ENCODE data around the gene GGACT. TPM values are rescaled to one million over a fixed set of nuclear protein-coding genes. Genes with fewer than 3 reads are reported as not detected.

Gene GGACT
- total RNA-seq, 4 donors from 2014 or later = 8.8 to 37.4 (median 9.7) TPM

GRCh38 chr13:100561599-100562204 lies 26.9 kb downstream of the GGACT start:
- Histone ChIP-seq H3K36me3 (no peaks in the 10 kb centered on the region), H3K9me3 (no peaks in the 10 kb centered on the region), H3K27ac (no peak overlapping the region), H3K4me3 (no peak overlapping the region), H3K27me3 (no peaks in the 10 kb centered on the region), H3K4me1 (no peaks in the 10 kb centered on the region)
- no peak for TF ChIP-seq POLR2A (IDR thresholded peaks at IDR 0.05)
- no peak for TF ChIP-seq CTCF (IDR thresholded peaks at IDR 0.05)
- no peak for DNase-seq

GRCh38 chr13:100561158-100561499 lies 27.5 kb downstream of the GGACT start:
- TF ChIP-seq POLR2A (IDR thresholded peaks at IDR 0.05) = no peak
- no peak for TF ChIP-seq CTCF (IDR thresholded peaks at IDR 0.05)
- H3K9me3 ChIP-seq = no peaks in the 10 kb centered on the region
- H3K4me3 ChIP-seq = no peak overlapping the region
- no peaks in the 10 kb centered on the region for H3K36me3 ChIP-seq
- H3K27me3 ChIP-seq = no peaks in the 10 kb centered on the region
- DNase-seq = no peak
- no peak overlapping the region for H3K27ac ChIP-seq
- H3K4me1 ChIP-seq = no peaks in the 10 kb centered on the region

GRCh38 chr13:100560498-100561157 lies 28.0 kb downstream of the GGACT start:
- DNase-seq = no peak
- Histone ChIP-seq H3K36me3 (no peaks in the 10 kb centered on the region), H3K27ac (no peak overlapping the region), H3K4me1 (no peaks in the 10 kb centered on the region), H3K9me3 (no peaks in the 10 kb centered on the region), H3K4me3 (no peak overlapping the region), H3K27me3 (no peaks in the 10 kb centered on the region)
- no peak for TF ChIP-seq CTCF (IDR thresholded peaks at IDR 0.05)

- no peak for DNase-seq
- no peak overlapping the region for H3K4me3 ChIP-seq
- H3K36me3 ChIP-seq = no peaks in the 10 kb centered on the region
- H3K27ac ChIP-seq = no peak overlapping the region
- TF ChIP-seq POLR2A (IDR thresholded peaks at IDR 0.05) = no peak
- TF ChIP-seq CTCF (IDR thresholded peaks at IDR 0.05) = no peak
- H3K27me3 ChIP-seq = no peaks in the 10 kb centered on the region
- H3K9me3 ChIP-seq = no peaks in the 10 kb centered on the region
- H3K4me1 ChIP-seq = no peaks in the 10 kb centered on the region
Measured at GRCh38 chr13:100559886-100560285, 28.7 kb downstream of the GGACT start.

- Histone ChIP-seq H3K27me3 (no peaks in the 10 kb centered on the region), H3K36me3 (no peaks in the 10 kb centered on the region), H3K27ac (no peak overlapping the region), H3K9me3 (no peaks in the 10 kb centered on the region), H3K4me3 (no peak overlapping the region), H3K4me1 (no peaks in the 10 kb centered on the region)
- peak in 1 of 3 donors; percentile 37 for DNase-seq
- TF ChIP-seq POLR2A (IDR thresholded peaks at IDR 0.05) = no peak
- TF ChIP-seq CTCF (IDR thresholded peaks at IDR 0.05) = no peak
Measured at GRCh38 chr13:100552755-100553154, 35.8 kb downstream of the GGACT start.

Measured in Peyer's patch (tissue), 4 donors.